Liver (tissue), 3 donors: ENCODE results near the gene SLC43A3.

Experiments
- EGR1 ChIP-seq, 2 donors: IDR thresholded peaks; 2 replicates each; pipeline ENCODE4 v1.6.1; 2016 to 2018; ENCODE audit warnings: antibody characterized with exemption in 2 of 2, low read depth in 2 of 2
- REST ChIP-seq: IDR thresholded peaks from 2 replicates; pipeline ENCODE4 v1.6.1; 2016; ENCODE audit warnings: antibody characterized with exemption, mild to moderate bottlenecking
- RXRA ChIP-seq, 2 donors: IDR thresholded peaks; 2 replicates each; pipeline ENCODE4 v1.6.1; 2017 to 2018; ENCODE audit warnings: antibody characterized with exemption in 2 of 2, mild to moderate bottlenecking in 1 of 2
- TAF1 ChIP-seq: conservative IDR thresholded peaks from 2 replicates; pipeline ENCODE4 v1.6.1; 2016; ENCODE audit warnings: antibody characterized with exemption, mild to moderate bottlenecking
- YY1 ChIP-seq: IDR thresholded peaks from 2 replicates; pipeline ENCODE4 v1.6.1; 2016; ENCODE audit warnings: antibody characterized with exemption, mild to moderate bottlenecking
- TF ChIP-seq, protein P1 (sequence below): fragments of 150-350 bp; IDR thresholded peaks from 2 replicates; pipeline ENCODE4 v1.5.1; 2017; ENCODE audit warnings: improper control_type of control experiment, low read depth, low read length; ENCODE audit not compliant: missing input control
- TF ChIP-seq, protein P2 (sequence below): IDR thresholded peaks from 2 replicates; pipeline ENCODE4 v1.6.1; 2016; ENCODE audit warnings: antibody characterized with exemption
- donor health status: healthy.
- donor health status: healthy.

GRCh38 chr11:57391539-57391938, 35.4 kb downstream of the SLC43A3 start:
- TF ChIP-seq, protein P1, sequence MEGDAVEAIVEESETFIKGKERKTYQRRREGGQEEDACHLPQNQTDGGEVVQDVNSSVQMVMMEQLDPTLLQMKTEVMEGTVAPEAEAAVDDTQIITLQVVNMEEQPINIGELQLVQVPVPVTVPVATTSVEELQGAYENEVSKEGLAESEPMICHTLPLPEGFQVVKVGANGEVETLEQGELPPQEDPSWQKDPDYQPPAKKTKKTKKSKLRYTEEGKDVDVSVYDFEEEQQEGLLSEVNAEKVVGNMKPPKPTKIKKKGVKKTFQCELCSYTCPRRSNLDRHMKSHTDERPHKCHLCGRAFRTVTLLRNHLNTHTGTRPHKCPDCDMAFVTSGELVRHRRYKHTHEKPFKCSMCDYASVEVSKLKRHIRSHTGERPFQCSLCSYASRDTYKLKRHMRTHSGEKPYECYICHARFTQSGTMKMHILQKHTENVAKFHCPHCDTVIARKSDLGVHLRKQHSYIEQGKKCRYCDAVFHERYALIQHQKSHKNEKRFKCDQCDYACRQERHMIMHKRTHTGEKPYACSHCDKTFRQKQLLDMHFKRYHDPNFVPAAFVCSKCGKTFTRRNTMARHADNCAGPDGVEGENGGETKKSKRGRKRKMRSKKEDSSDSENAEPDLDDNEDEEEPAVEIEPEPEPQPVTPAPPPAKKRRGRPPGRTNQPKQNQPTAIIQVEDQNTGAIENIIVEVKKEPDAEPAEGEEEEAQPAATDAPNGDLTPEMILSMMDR = no peak
- TF ChIP-seq RXRA (IDR thresholded peaks at IDR 0.05) (no peak), YY1 (no peak), REST (no peak), TAF1 (no peak), EGR1 (IDR thresholded peaks at IDR 0.05; ENCODE audit: low read depth in 2 of 2) (no peak)
- TF ChIP-seq, protein P2, sequence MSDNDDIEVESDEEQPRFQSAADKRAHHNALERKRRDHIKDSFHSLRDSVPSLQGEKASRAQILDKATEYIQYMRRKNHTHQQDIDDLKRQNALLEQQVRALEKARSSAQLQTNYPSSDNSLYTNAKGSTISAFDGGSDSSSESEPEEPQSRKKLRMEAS = no peak
